Activated naive CD4-positive, alpha-beta T cell treated with anti-CD3 and anti-CD28 coated beads, Interleukin-2, amount 50 U/mL, for 72 hours (primary cell): Measurements from ENCODE around the gene STPG1. TPM values are rescaled to one million over a fixed set of nuclear protein-coding genes. Genes with fewer than 3 reads are reported as not detected.

ENCODE experiments used
- ATAC-seq, 2 donors: fragments of 150-1000 bp; cut with Tn5 transposase; 2 replicates each; pipeline ENCODE4 v1.10.0; 2021; ENCODE audit warnings: mild to moderate bottlenecking in 2 of 2, moderate library complexity in 2 of 2
- DNase-seq, 2 donors: peaks; one replicate each; pipeline ENCODE4 v3.0.0; 2021 to 2022; ENCODE audit warnings: low spot score in 2 of 2
- H3K27ac Mint-ChIP-seq, 2 donors: one replicate each; pipeline ENCODE4 v1.8.0; 2022; ENCODE audit warnings: mild to moderate bottlenecking in 2 of 2, mixed read lengths in 2 of 2
- H3K36me3 Mint-ChIP-seq, 2 donors: one replicate each; pipeline ENCODE4 v1.8.0; 2022; ENCODE audit warnings: mixed read lengths in 2 of 2
- H3K9me3 Mint-ChIP-seq, 2 donors: one replicate each; pipeline ENCODE4 v1.8.0; 2022; ENCODE audit warnings: mixed read lengths in 2 of 2
- total RNA-seq, 2 donors: library from RNA; stranded (reverse); gene quantifications; one replicate each; pipeline ENCODE4 v1.2.3, GENCODE V29; 2022

STPG1 gene
- total RNA-seq, 2 donors from 2014 or later = 6.1 to 7.0 TPM

GRCh38 chr1:24308365-24309015 lies 105.1 kb downstream of the STPG1 start:
- DNase-seq (no peak), ATAC-seq (no peak)
- H3K9me3 Mint-ChIP-seq = no peaks in the 10 kb centered on the region
- H3K27ac Mint-ChIP-seq = no peak overlapping the region
- peaks cover 0 to 4% of the 10 kb centered on the region in 2 donors for H3K36me3 Mint-ChIP-seq

Other genes starting within 250 kb of the STPG1 start
- gene IFNLR1, start 226.5 kb downstream of the STPG1 start, total RNA-seq = 1 to 10 TPM; 5.0 to 6.3 TPM
- not detected for gene GRHL3, start 94.4 kb downstream of the STPG1 start, total RNA-seq
- 10 to 100 TPM; 40.7 to 66.1 TPM for gene NIPAL3, start 2.0 kb upstream of the STPG1 start, total RNA-seq
- 10 to 100 TPM; 43.6 to 51.8 TPM for gene RCAN3, start 89.1 kb upstream of the STPG1 start, total RNA-seq
- gene NCMAP, start 142.3 kb upstream of the STPG1 start, total RNA-seq = under 1 TPM; 0.05 to 0.14 TPM
- gene SRRM1, start 229.5 kb upstream of the STPG1 start, total RNA-seq = 100 to 1,000 TPM; 208 to 250 TPM